C4-2B (cell line): ENCODE results near the gene LDLRAD3.

Experiments used
- H3K27ac ChIP-seq: fragments of 450-650 bp; 2 replicates; pipeline ENCODE4 v1.5.1; 2017
- CTCF ChIP-seq: fragments of 450-650 bp; conservative IDR thresholded peaks from 2 replicates; pipeline ENCODE4 v1.5.1; 2017; ENCODE audit warnings: mild to moderate bottlenecking
- ZFX ChIP-seq: fragments of 450-650 bp; IDR thresholded peaks from 2 replicates; pipeline ENCODE4 v1.6.1; 2017

The LDLRAD3 gene

GRCh38 chr11:35946766-35947165, 2.9 kb downstream of the LDLRAD3 start:
- no peak overlapping the region for H3K27ac ChIP-seq
- TF ChIP-seq ZFX (no peak), CTCF (no peak)

- TF ChIP-seq ZFX (no peak), CTCF (no peak)
- no peak overlapping the region for H3K27ac ChIP-seq
These were observed 3.6 kb downstream of the LDLRAD3 start for GRCh38 chr11:35947437-35947836.

- TF ChIP-seq CTCF: no peak
- peak overlapping the region; percentile 51; the same call in 1 of the 2 replicates for H3K27ac ChIP-seq
These were observed 5.4 kb downstream of the LDLRAD3 start for GRCh38 chr11:35949242-35949641.

- TF ChIP-seq ZFX (no peak), CTCF (no peak)
- peak overlapping the region; percentile 51; the same call in 1 of the 2 replicates for H3K27ac ChIP-seq
These were observed 6.2 kb downstream of the LDLRAD3 start for GRCh38 chr11:35950082-35950481.

- no peak overlapping the region; the same call in 1 of the 2 replicates for H3K27ac ChIP-seq
- TF ChIP-seq CTCF (no peak), ZFX (no peak)
These were observed 7.8 kb downstream of the LDLRAD3 start for GRCh38 chr11:35951680-35952079.

- TF ChIP-seq ZFX: no peak
- no peak for TF ChIP-seq CTCF
- H3K27ac ChIP-seq: peak overlapping the region; percentile 60
These were observed 9.4 kb downstream of the LDLRAD3 start for GRCh38 chr11:35953081-35953760.

- no peak overlapping the region for H3K27ac ChIP-seq
- TF ChIP-seq CTCF: no peak
These were observed 10.3 kb downstream of the LDLRAD3 start for GRCh38 chr11:35954205-35954604.
